NT2/D1 (cell line): ENCODE measurements around the gene KCNQ5.

Experiments used
- SUZ12 ChIP-seq: IDR thresholded peaks from 2 replicates; pipeline ENCODE4 v1.6.1; 2011; ENCODE audit not compliant: insufficient read length, insufficient read depth; ENCODE audit errors: extremely low read depth
- YY1 ChIP-seq: IDR thresholded peaks from 2 replicates; pipeline ENCODE4 v1.6.1; 2011; ENCODE audit not compliant: insufficient read length, insufficient read depth
- ZNF274 ChIP-seq: IDR thresholded peaks from 2 replicates; pipeline ENCODE4 v1.6.1; 2011; ENCODE audit warnings: mild to moderate bottlenecking, low read depth, low read length

GRCh38 chr6:73169111-73169510 is 547.2 kb downstream of the KCNQ5 start:
- no peak for TF ChIP-seq ZNF274
- no peak for TF ChIP-seq YY1
- no peak for TF ChIP-seq SUZ12
